Astrocyte (in vitro differentiated cells and primary cell): ENCODE measurements around the gene ABHD11. TPM values are rescaled to one million over a fixed set of nuclear protein-coding genes. Genes with fewer than 3 reads are reported as not detected.
A peak's percentile ranks its signal among the peaks of the same experiment; 100 is the strongest.
"Not testable (repeated sequence)": the region's sequence is repeated elsewhere in the genome, so short reads cannot be mapped to it uniquely, and the experiment has no call there.

Source experiments
- DNase-seq: peaks from one replicate; pipeline ENCODE4 v3.0.0-alpha.2; 2010; ENCODE audit warnings: low read depth
- FAIRE-seq: peaks from 2 replicates; lab custom pipeline; 2011; peaks lifted over from hg19 to GRCh38; lab: Jason Lieb, UNC
- H2AFZ ChIP-seq: 2 replicates; pipeline ENCODE4 v1.6.0; 2012; ENCODE audit warnings: low read depth, low read length, inconsistent platforms
- H3K27ac ChIP-seq: 2 replicates; pipeline ENCODE4 v1.5.1; 2011; ENCODE audit warnings: low read depth, low read length, inconsistent platforms
- H3K27me3 ChIP-seq: 2 replicates; pipeline ENCODE4 v1.6.0; 2011; ENCODE audit warnings: low read length, inconsistent platforms; ENCODE audit not compliant: insufficient read depth
- H3K36me3 ChIP-seq: 2 replicates; pipeline ENCODE4 v1.5.1; 2011; ENCODE audit warnings: low read length, inconsistent platforms; ENCODE audit not compliant: insufficient read depth
- H3K4me1 ChIP-seq: 2 replicates; pipeline ENCODE4 v1.5.1; 2011; ENCODE audit warnings: low read length, inconsistent platforms; ENCODE audit not compliant: insufficient read depth
- H3K4me2 ChIP-seq: 2 replicates; pipeline ENCODE4 v1.6.0; 2012; ENCODE audit warnings: low read length, inconsistent platforms
- H3K4me3 ChIP-seq: 2 replicates; pipeline ENCODE4 v1.5.1; 2011; ENCODE audit warnings: low read depth, mild to moderate bottlenecking, low read length, inconsistent platforms; ENCODE audit not compliant: insufficient read depth
- H3K79me2 ChIP-seq: 2 replicates; pipeline ENCODE4 v1.6.0; 2012; ENCODE audit warnings: mild to moderate bottlenecking, low read length, inconsistent platforms; ENCODE audit not compliant: insufficient read depth
- H3K9ac ChIP-seq: 2 replicates; pipeline ENCODE4 v1.6.0; 2012; ENCODE audit warnings: mild to moderate bottlenecking, low read length, inconsistent platforms
- H3K9me3 ChIP-seq: 2 replicates; pipeline ENCODE4 v1.5.1; 2012; ENCODE audit warnings: low read depth, mild to moderate bottlenecking, low read length, inconsistent platforms; ENCODE audit not compliant: insufficient read depth
- H4K20me1 ChIP-seq: 2 replicates; pipeline ENCODE4 v1.6.0; 2012; ENCODE audit warnings: low read length, inconsistent platforms; ENCODE audit not compliant: insufficient read depth
- H3K27ac Mint-ChIP-seq: one replicate; pipeline ENCODE4 v1.8.0; 2021; ENCODE audit warnings: mild to moderate bottlenecking, mixed read lengths; ENCODE audit not compliant: unreplicated experiment
- H3K27me3 Mint-ChIP-seq: one replicate; pipeline ENCODE4 v1.8.0; 2021; ENCODE audit warnings: low read depth, mixed read lengths; ENCODE audit not compliant: unreplicated experiment
- H3K36me3 Mint-ChIP-seq: one replicate; pipeline ENCODE4 v1.8.0; 2021; ENCODE audit warnings: low read depth, mixed read lengths; ENCODE audit not compliant: unreplicated experiment
- H3K4me1 Mint-ChIP-seq: one replicate; pipeline ENCODE4 v1.8.0; 2021; ENCODE audit warnings: low read depth, mixed read lengths; ENCODE audit not compliant: unreplicated experiment
- H3K4me3 Mint-ChIP-seq: one replicate; pipeline ENCODE4 v1.8.0; 2021; ENCODE audit warnings: mild to moderate bottlenecking, moderate library complexity, mixed read lengths; ENCODE audit not compliant: unreplicated experiment
- H3K9me3 Mint-ChIP-seq: one replicate; pipeline ENCODE4 v1.8.0; 2021; ENCODE audit warnings: mild to moderate bottlenecking, mixed read lengths; ENCODE audit not compliant: unreplicated experiment
- EZH2 ChIP-seq: IDR thresholded peaks from 2 replicates; pipeline ENCODE4 v1.6.1; 2012; ENCODE audit warnings: mild to moderate bottlenecking, low read length, inconsistent platforms; ENCODE audit not compliant: insufficient read depth
- total RNA-seq: library from RNA; stranded (reverse); gene quantifications from 2 replicates; pipeline ENCODE4 v1.2.1, GENCODE V29; 2021
- TF ChIP-seq, protein P1 (sequence below): IDR thresholded peaks from 2 replicates; pipeline ENCODE4 v1.5.1; 2011; ENCODE audit warnings: low read depth, mild to moderate bottlenecking, inconsistent platforms, low read length, moderate library complexity; ENCODE audit not compliant: insufficient read depth

Gene ABHD11
- total RNA-seq, 1 donor from 2014 or later: 10.8 TPM

DNA sequence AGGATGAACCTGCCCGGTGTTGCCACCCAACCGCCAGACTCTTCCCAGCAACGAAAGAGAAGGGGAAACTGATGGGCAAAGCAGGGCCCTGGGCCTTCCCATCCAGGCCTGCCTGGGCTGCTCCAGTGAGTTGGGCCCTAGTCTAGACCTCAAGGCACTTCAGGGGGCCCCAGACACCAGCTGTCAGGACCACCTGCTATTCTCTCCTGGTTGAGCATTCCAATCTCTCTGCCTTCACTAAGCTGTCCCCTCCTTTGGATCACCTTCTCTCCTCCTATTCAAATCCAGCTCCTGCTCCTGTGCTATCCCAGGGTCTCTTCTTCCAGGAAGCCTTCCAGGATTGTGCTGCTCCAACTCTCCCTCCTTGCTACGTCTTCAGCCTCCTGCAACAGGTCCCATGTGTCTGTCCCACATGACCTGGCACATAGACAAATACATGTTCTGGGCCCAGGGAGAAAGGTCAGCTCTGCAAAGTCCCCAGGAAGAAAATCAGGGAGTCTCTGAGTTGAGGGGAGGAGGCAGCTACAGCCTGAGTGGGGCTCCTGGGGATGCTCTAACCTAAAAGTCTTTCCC lies 22.2 kb downstream of the ABHD11 start:
- Mint-ChIP-seq H3K36me3 (peaks cover 5% of the 10 kb centered on the region), H3K27me3 (peaks cover 7% of the 10 kb centered on the region), H3K9me3 (no peaks in the 10 kb centered on the region), H3K4me3 (peak overlapping the region; percentile 34), H3K27ac (peak overlapping the region; percentile 12), H3K4me1 (peaks cover 20% of the 10 kb centered on the region)
- Histone ChIP-seq H2AFZ (no peak overlapping the region), H3K27me3 (no peaks in the 10 kb centered on the region), H3K4me3 (peak overlapping the region; percentile 26), H3K27ac (peak overlapping the region; percentile 95), H3K4me2 (peak overlapping the region; percentile 91), H3K9me3 (no peaks in the 10 kb centered on the region), H3K9ac (peak overlapping the region; percentile 95), H3K36me3 (peaks cover 16% of the 10 kb centered on the region), H4K20me1 (peaks cover 69% of the 10 kb centered on the region), H3K79me2 (peaks cover 79% of the 10 kb centered on the region), H3K4me1 (peaks cover 44% of the 10 kb centered on the region)
- DNase-seq (no peak), FAIRE-seq (no peak)
- TF ChIP-seq, protein P1, sequence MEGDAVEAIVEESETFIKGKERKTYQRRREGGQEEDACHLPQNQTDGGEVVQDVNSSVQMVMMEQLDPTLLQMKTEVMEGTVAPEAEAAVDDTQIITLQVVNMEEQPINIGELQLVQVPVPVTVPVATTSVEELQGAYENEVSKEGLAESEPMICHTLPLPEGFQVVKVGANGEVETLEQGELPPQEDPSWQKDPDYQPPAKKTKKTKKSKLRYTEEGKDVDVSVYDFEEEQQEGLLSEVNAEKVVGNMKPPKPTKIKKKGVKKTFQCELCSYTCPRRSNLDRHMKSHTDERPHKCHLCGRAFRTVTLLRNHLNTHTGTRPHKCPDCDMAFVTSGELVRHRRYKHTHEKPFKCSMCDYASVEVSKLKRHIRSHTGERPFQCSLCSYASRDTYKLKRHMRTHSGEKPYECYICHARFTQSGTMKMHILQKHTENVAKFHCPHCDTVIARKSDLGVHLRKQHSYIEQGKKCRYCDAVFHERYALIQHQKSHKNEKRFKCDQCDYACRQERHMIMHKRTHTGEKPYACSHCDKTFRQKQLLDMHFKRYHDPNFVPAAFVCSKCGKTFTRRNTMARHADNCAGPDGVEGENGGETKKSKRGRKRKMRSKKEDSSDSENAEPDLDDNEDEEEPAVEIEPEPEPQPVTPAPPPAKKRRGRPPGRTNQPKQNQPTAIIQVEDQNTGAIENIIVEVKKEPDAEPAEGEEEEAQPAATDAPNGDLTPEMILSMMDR: no peak
- no peak for TF ChIP-seq EZH2

DNA sequence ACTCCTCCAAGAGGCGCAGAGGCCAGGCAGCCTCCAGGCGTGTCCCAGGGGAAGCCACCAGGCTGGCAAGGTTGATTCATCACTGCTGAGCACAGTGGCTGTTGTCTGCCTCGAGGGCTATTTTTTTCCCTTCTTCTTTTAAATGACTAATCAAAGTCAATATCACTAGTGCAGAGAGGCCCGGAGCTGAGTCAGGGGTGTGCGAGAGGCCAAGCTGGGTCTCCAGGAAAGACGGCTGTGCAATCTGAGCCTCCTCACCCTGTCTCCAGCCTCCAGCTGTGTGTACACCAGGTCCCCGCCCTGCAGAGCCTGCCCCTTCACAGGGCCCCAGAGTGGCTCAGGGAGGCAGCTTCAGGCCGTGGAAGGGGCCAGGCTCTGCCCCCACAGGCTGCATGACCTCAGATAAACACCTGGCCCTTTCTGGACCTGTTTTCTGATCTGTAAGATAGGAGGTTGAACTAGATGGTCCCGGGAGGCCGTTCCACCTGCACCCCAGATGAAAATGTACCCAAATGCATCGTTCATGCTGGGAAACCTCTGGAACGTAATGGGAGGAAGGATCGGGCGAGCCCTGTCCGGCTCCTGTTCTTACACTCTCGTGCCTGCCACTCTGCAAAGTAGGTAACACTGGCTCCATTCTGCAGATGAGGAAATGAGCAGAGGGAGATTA lies 22.8 kb downstream of the ABHD11 start:
- Histone ChIP-seq H3K27ac (peak overlapping the region; percentile 95), H3K4me2 (peak overlapping the region; percentile 91), H3K36me3 (peaks cover 16% of the 10 kb centered on the region), H3K9me3 (no peaks in the 10 kb centered on the region), H3K9ac (peak overlapping the region; percentile 95), H3K79me2 (peaks cover 85% of the 10 kb centered on the region), H3K4me1 (peaks cover 46% of the 10 kb centered on the region), H3K4me3 (peak overlapping the region; percentile 26), H4K20me1 (peaks cover 75% of the 10 kb centered on the region), H2AFZ (no peak overlapping the region), H3K27me3 (no peaks in the 10 kb centered on the region)
- FAIRE-seq (no peak), DNase-seq (peak; percentile 90)
- H3K9me3 Mint-ChIP-seq: no peaks in the 10 kb centered on the region
- peaks cover 5% of the 10 kb centered on the region for H3K36me3 Mint-ChIP-seq
- peaks cover 4% of the 10 kb centered on the region for H3K27me3 Mint-ChIP-seq
- H3K4me1 Mint-ChIP-seq: peaks cover 20% of the 10 kb centered on the region
- peak overlapping the region; percentile 34 for H3K4me3 Mint-ChIP-seq
- peak overlapping the region; percentile 12 for H3K27ac Mint-ChIP-seq
- no peak for TF ChIP-seq EZH2
- TF ChIP-seq, protein P1: no peak

DNA sequence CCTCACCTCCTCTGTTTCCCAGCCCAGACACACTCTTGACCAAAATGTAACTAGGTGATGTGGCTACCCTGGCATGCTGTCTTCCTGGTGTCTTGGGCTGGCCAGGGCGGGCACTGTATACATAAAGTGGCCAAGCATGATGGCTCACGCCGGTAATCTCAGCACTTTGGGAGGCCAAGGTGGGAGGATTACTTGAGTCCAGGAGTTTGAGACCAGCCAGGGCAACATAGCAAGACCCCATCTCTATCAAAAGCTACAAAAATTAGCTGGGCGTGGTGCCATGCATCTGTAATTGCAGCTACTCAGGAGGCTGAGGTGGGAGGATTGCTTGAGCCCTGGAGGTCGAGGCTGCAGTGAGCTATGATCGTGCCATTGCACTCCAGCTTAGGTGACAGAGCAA lies 25.3 kb downstream of the ABHD11 start:
- Mint-ChIP-seq H3K27ac (peak overlapping the region; percentile 72), H3K4me1 (peaks cover 20% of the 10 kb centered on the region)
- Histone ChIP-seq H3K4me1 (peaks cover 45% of the 10 kb centered on the region), H4K20me1 (peaks cover 93% of the 10 kb centered on the region), H3K79me2 (peaks cover 99% of the 10 kb centered on the region), H3K9ac (peak overlapping the region; percentile 20), H3K36me3 (peaks cover 16% of the 10 kb centered on the region)
- not testable (repeated sequence) for H3K4me2 ChIP-seq, H3K27me3 Mint-ChIP-seq, DNase-seq, H2AFZ ChIP-seq, H3K36me3 Mint-ChIP-seq, H3K27ac ChIP-seq, H3K4me3 ChIP-seq, H3K4me3 Mint-ChIP-seq, H3K9me3 ChIP-seq, H3K27me3 ChIP-seq, H3K9me3 Mint-ChIP-seq, FAIRE-seq
